ENCODE results near the gene HEBP1. TPM values are rescaled to one million over a fixed set of nuclear protein-coding genes. Genes with fewer than 3 reads are reported as not detected.

The HEBP1 gene
- total RNA-seq, 1 experiment from 2014 or later: 0.46 TPM

DNA sequence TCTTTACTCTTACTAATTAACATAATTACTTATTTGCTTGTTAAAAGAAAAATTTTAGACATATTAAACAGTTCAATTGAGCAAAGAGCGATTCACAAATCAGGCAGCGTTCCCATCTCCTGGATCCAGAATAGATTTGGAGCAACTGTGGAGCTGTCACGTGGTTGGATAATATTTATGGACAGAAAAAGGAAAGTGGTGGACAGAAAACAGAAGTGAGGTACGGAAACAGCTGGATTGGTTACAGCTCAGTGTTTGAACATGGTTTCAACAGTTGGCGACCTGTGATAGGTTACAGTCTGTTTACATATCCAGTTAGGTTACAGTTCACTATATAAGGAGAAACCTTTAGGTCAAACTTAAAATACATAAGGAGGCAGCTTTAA lies 24.5 kb upstream of the HEBP1 start:
- no peak for DNase-seq (ENCODE audit: low spot score)

GRCh38 chr12:13023811-13024530 lies 23.9 kb upstream of the HEBP1 start:
- peak; percentile 57 for DNase-seq (ENCODE audit: low spot score)

DNA sequence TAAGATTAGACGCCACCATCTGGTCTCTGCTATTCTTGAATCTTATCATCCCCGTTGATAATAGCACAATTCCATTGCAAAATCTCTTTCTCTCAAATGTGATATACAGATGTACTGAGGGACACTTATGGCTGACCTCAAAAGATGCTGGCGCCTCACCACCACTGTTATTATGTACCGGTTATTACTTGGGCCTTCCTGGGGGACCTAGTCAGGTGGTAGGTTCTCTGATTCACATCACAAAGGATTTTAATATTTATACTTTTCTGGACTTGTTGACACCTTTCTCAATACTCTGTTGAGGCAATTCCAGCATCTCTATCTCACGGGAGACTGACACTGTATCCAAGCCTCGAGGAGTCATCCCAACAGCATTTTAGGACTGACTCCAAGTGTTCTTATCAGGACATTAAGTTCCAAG lies 22.8 kb upstream of the HEBP1 start:
- DNase-seq (ENCODE audit: low spot score): no peak

GRCh38 chr12:13011098-13011497 lies 11.0 kb upstream of the HEBP1 start:
- DNase-seq (ENCODE audit: low spot score): no peak

DNA sequence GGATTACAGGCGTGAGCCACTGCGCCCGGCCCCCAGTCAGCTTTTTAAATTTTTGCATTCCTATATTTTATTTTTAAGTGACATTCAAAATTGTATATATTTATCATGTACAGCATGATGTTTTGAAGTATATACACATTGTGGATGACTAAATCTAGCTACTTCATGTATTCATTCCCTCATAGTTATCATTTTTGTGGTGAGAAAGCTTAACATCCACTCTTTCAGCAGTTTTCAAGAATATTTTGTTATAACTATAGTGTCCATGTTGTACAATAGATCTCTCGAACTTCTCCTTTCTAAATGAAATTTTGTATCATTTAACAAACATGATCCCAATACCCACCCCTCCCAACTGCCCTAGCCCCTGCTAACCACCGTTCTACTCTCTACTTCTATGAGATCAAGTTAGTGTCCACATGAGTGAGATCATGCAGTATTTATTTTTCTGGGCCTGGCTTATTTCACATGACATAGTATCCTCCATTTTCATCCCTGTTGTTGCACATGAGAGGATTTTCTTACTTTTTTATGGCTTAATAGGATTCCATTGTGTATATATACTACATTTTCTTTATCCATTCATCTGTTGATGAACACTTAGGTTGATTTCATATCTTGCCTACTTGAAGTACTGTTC lies 8.8 kb upstream of the HEBP1 start:
- no peak for DNase-seq (ENCODE audit: low spot score)

DNA sequence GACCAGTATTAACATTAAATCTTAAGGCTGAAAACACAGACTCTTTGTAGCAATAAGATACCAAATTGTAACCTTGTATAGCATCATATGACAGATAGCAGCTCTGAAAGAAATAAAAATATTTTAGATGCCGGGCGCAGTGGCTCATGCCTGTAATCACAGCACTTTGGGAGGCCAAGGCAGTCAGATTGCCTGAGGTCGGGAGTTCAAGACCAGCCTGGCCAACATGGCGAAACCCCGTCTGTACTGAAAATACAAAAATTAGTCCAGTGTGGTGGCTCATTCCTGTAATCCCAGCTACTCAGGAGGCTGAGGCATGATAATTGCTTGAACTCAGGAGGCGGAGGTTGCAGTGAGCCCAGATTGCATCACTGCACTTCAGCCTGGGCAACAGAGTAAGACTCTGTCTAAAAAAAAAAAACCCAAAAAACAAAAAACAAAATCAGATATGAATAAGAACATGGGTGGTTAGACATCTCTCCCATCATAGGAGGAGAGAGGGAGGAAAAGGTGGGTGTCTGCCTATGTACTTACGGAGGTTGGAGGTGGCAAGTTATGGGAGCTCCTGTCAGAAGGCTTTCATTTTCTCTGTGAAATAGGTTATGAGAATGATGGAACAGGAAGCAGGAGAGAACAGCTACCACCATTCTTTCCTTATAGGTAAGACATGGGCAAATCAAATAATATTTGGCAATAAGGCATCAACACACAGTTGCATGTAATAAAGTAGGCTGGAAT lies 7.6 kb upstream of the HEBP1 start:
- DNase-seq (ENCODE audit: low spot score): no peak

DNA sequence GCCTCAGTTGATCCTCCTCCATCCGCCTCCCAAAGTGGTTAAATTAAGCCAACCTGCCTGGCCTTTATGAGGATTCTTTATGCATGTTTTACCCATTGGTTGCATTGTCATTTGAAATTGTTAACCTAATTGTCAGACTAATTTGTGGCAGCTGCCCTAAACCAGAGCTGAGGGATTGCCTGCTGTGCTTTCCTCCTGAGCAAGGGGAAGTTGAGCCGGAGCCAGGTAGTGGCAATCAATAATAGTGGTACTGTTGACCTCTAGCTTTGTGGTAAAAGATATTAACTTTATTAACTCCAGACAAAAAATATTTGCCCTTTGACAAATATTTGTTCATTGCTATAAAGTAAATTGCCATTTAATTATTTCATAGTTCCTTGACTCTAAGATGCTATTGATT lies 5.6 kb upstream of the HEBP1 start:
- peak; percentile 41 for DNase-seq (ENCODE audit: low spot score)

DNA sequence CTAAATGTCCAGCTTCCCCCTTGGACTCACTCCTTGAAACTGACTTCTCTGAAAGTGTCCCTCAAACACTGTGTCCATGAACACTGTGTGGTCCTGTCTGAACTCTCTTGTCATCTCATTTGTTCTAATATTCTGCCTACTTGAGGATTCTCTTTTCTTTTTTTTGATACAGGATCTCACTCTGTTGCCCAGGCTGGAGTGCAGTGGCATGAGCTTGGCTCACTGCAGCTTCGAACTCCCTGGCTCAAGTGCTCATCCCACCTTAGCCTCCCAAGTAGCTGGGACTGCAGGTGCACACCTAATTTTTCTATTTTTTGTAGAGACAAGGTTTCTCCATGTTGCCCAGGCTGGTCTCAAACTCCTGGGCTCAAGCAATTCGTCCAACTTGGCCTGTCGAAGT lies 4.9 kb upstream of the HEBP1 start:
- no peak for DNase-seq (ENCODE audit: low spot score)

GRCh38 chr12:13004361-13004760 lies 4.3 kb upstream of the HEBP1 start:
- DNase-seq (ENCODE audit: low spot score): no peak

GRCh38 chr12:13002301-13003097 lies 2.4 kb upstream of the HEBP1 start:
- DNase-seq (ENCODE audit: low spot score): no peak

DNA sequence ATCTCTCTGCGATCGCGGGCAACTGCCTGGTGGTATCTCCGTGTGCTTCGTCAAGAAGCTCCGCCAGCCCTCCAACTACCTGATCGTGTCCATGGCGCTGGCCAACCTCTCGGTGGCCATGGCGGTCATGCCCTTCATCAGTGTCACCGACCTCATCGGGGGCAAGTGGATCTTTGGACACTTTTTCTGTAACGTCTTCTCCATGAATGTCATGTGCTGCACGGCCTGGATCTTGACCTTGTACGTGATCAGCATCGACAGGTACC lies 1.6 kb upstream of the HEBP1 start:
- no peak for DNase-seq (ENCODE audit: low spot score)

GRCh38 chr12:13000925-13001774 lies 1.1 kb upstream of the HEBP1 start:
- DNase-seq (ENCODE audit: low spot score): peak; percentile 50

DNA sequence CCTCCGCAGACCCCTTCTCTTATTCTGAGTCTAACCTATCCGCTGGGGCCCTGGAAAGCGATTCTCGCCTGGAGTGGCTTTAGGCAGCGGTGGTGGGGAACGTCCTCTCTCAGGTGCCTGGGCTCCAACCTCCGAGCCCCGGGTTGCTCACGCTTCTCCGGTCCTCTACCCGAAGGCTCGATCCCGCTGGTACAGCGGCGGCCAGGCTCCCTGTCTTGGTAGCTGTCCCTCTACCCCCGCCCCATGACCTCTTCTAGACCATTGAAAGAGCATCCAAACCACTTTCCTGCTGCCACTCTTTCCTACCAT lies 505 bp upstream of the HEBP1 start:
- peak; percentile 68 for DNase-seq (ENCODE audit: low spot score)

DNA sequence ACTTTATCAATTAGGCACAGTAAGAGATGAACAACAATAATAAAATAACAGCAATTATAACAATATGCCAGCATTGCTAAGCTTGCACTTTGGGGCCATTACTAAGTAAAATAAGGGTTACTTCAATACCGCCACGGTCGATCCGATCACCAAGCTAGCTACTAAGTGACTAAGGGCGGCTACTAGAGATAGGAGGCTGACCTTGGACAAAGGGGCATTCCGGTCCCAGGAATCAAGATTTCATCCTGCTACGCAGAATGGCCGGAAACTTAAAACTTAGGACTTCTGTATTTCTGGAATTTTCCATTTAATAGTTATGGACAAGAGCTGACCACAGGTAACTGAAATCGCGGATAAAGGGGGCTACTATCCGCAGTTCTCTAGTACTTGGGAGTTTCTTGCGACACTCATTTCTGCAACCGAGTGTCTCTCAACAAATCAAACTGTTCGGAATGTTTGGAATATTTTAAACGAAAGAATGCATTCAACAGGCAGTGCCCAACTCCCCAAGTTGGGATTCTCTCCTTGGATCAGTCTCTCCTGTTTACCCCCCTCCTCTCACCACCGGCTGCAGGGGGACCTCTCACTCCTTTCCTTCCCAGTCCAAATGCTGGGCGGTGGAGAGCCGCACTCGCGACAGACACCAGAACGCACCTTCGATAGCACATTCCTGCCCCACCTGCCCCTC lies 650 bp downstream of the HEBP1 start:
- DNase-seq (ENCODE audit: low spot score): peak; percentile 8

DNA sequence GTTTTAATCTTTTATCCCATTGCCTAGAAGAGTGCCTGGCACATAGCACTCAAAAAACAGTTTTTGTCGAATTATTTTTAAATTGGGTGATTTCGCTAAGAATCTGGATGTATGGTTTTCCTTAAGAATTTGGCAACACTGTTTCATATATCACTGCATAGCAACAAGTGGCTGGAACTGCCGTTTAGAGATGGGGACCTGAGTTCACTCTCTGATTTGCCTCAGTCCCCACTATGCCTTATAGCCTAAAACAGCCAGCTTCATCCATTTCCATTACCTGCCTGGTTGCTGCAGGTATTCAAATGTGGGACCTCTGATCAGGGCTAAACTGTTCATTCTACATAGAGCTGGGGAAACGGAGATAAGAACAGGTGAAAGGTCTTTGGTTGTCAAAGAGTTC lies 1.8 kb downstream of the HEBP1 start:
- DNase-seq (ENCODE audit: low spot score): no peak

DNA sequence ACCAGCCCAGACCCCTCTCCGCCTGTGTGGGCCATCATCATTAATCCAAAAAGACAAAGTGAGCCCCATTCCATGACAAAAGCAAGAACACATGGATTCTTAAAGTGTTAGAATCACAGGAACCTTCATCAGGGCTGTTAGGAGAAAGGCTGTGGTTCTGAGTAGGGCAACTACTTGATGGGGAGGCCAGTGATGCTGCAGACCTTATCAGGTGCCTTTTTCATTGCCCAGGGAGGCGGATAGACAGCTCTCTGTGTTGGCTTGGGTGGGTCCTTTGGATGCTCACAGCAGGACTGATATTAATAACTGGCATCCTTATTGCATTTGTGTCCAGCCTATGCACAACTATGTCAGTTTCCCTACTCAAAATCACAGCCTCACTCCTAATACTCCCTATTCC lies 2.3 kb downstream of the HEBP1 start:
- DNase-seq (ENCODE audit: low spot score): no peak

GRCh38 chr12:12997156-12997555 lies 2.9 kb downstream of the HEBP1 start:
- DNase-seq (ENCODE audit: low spot score): no peak

DNA sequence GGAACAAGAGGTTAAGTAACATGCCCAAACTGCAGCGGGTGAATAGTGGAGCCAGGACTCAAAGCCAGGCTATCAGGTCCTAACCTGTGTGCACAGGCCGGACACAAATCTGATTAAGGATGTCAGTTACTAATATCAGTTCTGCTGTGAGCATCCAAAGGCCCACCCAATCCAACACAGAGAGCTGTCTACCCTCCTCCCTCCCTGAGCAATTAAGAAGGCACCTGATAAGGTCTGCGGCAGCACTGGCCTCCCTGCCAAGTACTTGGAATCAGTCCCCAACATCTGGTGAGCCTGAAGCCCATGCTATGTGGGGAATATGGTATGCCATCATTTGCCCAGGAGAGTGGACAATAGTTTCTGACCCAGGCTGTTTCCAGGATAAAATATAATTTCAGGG lies 3.9 kb downstream of the HEBP1 start:
- no peak for DNase-seq (ENCODE audit: low spot score)

DNA sequence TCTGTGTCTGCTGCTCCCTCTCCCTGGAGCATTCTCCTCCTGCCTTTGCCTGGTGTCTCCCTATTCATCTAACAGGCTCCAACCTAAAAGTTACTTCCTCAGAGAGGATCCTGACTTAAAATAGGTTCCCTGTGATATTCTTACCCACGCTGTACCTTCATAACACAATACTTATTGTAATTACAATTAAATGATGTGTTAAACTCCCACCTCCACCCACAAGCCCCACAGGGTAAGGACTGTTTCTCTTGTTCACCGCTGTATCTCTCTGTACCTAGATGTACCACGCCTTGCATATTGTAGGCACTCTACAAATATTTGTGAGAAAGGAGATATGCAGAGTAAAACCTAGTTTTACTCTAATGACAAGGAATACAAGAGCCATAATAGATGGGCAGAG lies 5.0 kb downstream of the HEBP1 start:
- DNase-seq (ENCODE audit: low spot score): no peak

DNA sequence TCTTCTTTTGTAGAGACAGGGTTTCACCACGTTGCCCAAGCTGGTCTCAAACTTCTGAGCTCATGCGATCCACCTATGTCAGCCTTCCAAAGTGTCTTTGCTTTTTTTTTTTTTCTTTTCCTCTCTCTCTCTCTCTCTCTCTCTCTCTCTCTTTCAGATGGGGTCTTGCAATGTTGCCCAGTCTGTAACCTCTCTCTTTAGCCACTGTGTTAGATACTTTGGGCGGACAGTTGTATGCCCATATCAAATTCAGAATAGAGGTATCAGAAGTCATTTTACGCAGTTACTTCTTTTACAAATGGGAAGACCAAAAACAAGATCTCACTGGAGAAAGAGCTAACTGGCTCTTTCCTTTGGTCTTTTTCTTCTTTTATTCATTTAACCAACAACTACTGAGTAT lies 6.7 kb downstream of the HEBP1 start:
- DNase-seq (ENCODE audit: low spot score): no peak
